H1 (cell line): Measurements from ENCODE around the gene NAV2. TPM values are rescaled to one million over a fixed set of nuclear protein-coding genes. Genes with fewer than 3 reads are reported as not detected.

Source experiments
- BCL11A ChIP-seq, 2 experiments: IDR thresholded peaks; one replicate each; pipeline ENCODE4 v1.6.1; 2011; ENCODE audit warnings: low read depth in 2 of 2, low read length in 2 of 2, mild to moderate bottlenecking in 2 of 2
- CHD1 ChIP-seq: IDR thresholded peaks from 2 replicates; pipeline ENCODE4 v1.6.1; 2012; ENCODE audit warnings: low read depth, low read length, improper control_type of control experiment
- CHD2 ChIP-seq: IDR thresholded peaks from 2 replicates; pipeline ENCODE4 v1.6.1; 2012; ENCODE audit warnings: low read length, improper control_type of control experiment
- PHF8 ChIP-seq: fragments of 200-600 bp; sonication (generic); conservative IDR thresholded peaks from 2 replicates; pipeline ENCODE4 v1.7.1; 2012; ENCODE audit warnings: low read depth, mild to moderate bottlenecking, inconsistent platforms, low read length, moderate library complexity
- SIRT6 ChIP-seq: IDR thresholded peaks from one replicate; pipeline ENCODE4 v1.7.1; 2012; ENCODE audit warnings: low read length, inconsistent platforms
- polyA plus RNA-seq, 7 experiments: library from polyadenylated mRNA; depleted of rRNA in 3 of 7; stranded (reverse) in 5 of 7; unstranded in 2 of 7; fragments of >200 nt in 5 of 7; fragments of 200-250 nt in 2 of 7; gene quantifications; 1 replicate in 5 of 7; 2 replicates in 1 of 7; 4 replicates in 1 of 7; pipeline versions ENCODE4 v1.2.1 to v1.2.3, GENCODE V29; 2011 to 2013; ENCODE audit warnings: missing spikeins in 2 of 7, mixed read lengths in 2 of 7
- total RNA-seq: library from RNA; stranded (reverse); fragmentation: NEBNext Ultra II Directional; extraction: Animal tissue kit (Norgen Biotek cat#: 25700); gene quantifications from 2 replicates; pipeline ENCODE4 v1.2.1, GENCODE V29; 2021

Gene NAV2
- total and polyA plus RNA-seq, 2 of the 8 experiments (the other 6 are each of a cell fraction or from before 2014, with no cell fraction given) = 35.6 to 73.6 TPM

DNA sequence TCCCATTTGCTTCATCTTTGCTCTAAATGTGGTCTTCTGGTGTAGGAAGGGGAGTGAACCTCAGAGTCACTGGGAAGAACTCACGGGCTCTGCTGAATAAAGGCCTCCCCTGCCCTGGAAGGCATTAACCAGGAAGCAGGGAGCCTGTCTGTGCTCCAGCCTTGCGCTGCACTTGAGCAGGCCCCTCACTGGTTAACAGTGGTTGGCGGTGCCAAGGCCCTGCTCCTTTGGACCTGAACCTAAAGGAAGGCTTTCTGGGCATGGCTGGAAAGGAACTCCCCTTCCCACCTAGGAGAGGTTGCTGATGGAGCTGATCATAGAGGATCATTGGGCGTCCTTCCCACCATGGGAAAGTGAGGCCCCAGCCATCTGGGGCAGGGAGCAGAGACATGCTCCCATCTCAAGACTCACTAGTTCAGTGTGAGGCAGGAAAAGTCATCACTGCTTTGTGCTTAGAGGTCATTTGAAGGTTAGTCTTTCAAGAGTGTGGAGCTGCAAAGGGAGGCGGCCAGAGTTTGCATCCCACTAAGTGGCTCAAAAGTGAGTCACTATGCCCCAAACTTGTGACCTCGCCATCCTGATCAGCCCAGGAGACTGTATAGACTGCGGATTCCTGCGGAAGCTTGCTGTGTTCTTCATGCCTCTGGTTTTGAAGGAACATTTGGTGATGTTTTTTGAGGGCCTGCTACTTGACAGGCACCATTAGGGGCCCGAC lies 397.3 kb downstream of the NAV2 start (continued):
- TF ChIP-seq PHF8 = no peak
- no peak for TF ChIP-seq CHD2
- no peak for TF ChIP-seq BCL11A (IDR thresholded peaks at IDR 0.05; ENCODE audit: low read depth in 2 of 2, low read length in 2 of 2)
- no peak for TF ChIP-seq SIRT6
- no peak for TF ChIP-seq CHD1
